Nephron progenitor cell (in vitro differentiated cells): ENCODE measurements around the gene TBL1X.

Experiments
- DNase-seq: peaks from one replicate; pipeline ENCODE4 v3.0.0; 2021
- H3K27ac Mint-ChIP-seq: 2 replicates; pipeline ENCODE4 v1.8.0; 2021; ENCODE audit warnings: mild to moderate bottlenecking, moderate library complexity, mixed read lengths
- H3K27me3 Mint-ChIP-seq: 2 replicates; pipeline ENCODE4 v1.8.0; 2021; ENCODE audit warnings: mild to moderate bottlenecking, low read depth, mixed read lengths; ENCODE audit not compliant: poor library complexity
- H3K36me3 Mint-ChIP-seq: 2 replicates; pipeline ENCODE4 v1.8.0; 2021; ENCODE audit warnings: low read depth, mixed read lengths
- H3K4me1 Mint-ChIP-seq: 2 replicates; pipeline ENCODE4 v1.8.0; 2021; ENCODE audit warnings: mixed read lengths
- H3K4me3 Mint-ChIP-seq: 2 replicates; pipeline ENCODE4 v1.8.0; 2021; ENCODE audit warnings: mild to moderate bottlenecking, moderate library complexity, mixed read lengths
- H3K9me3 Mint-ChIP-seq: 2 replicates; pipeline ENCODE4 v1.8.0; 2021; ENCODE audit warnings: mild to moderate bottlenecking, moderate library complexity, mixed read lengths
- CTCF ChIP-seq: fragments of 200-600 bp; sonication (generic); IDR thresholded peaks from 2 replicates; pipeline ENCODE4 v1.5.0; 2021; ENCODE audit warnings: antibody characterized with exemption

Gene TBL1X

GRCh38 chrX:9650091-9650490 lies 185.2 kb downstream of the TBL1X start:
- DNase-seq: no peak
- H3K27ac Mint-ChIP-seq: no peak overlapping the region
- H3K4me1 Mint-ChIP-seq: peaks cover 41% of the 10 kb centered on the region
- H3K36me3 Mint-ChIP-seq: peaks cover 35% of the 10 kb centered on the region
- H3K9me3 Mint-ChIP-seq: peaks cover 51% of the 10 kb centered on the region
- no peak overlapping the region for H3K4me3 Mint-ChIP-seq
- no peak for TF ChIP-seq CTCF
- peaks cover 8% of the 10 kb centered on the region for H3K27me3 Mint-ChIP-seq

GRCh38 chrX:9651737-9652136 lies 186.9 kb downstream of the TBL1X start:
- H3K4me3 Mint-ChIP-seq: no peak overlapping the region
- H3K27me3 Mint-ChIP-seq: peaks cover 8% of the 10 kb centered on the region
- DNase-seq: no peak
- TF ChIP-seq CTCF: no peak
- peaks cover 39% of the 10 kb centered on the region for H3K4me1 Mint-ChIP-seq
- peaks cover 49% of the 10 kb centered on the region for H3K36me3 Mint-ChIP-seq
- no peak overlapping the region for H3K27ac Mint-ChIP-seq
- peaks cover 62% of the 10 kb centered on the region for H3K9me3 Mint-ChIP-seq

GRCh38 chrX:9654929-9655328 lies 190.1 kb downstream of the TBL1X start:
- Mint-ChIP-seq H3K27ac (peak overlapping the region; percentile 39), H3K4me1 (peaks cover 40% of the 10 kb centered on the region), H3K9me3 (peaks cover 60% of the 10 kb centered on the region), H3K27me3 (peaks cover 8% of the 10 kb centered on the region), H3K4me3 (no peak overlapping the region), H3K36me3 (peaks cover 76% of the 10 kb centered on the region)
- TF ChIP-seq CTCF: no peak
- DNase-seq: no peak

GRCh38 chrX:9656277-9656676 lies 191.4 kb downstream of the TBL1X start:
- TF ChIP-seq CTCF: no peak
- H3K27ac Mint-ChIP-seq: no peak overlapping the region
- H3K27me3 Mint-ChIP-seq: peaks cover 8% of the 10 kb centered on the region
- H3K36me3 Mint-ChIP-seq: peaks cover 84% of the 10 kb centered on the region
- no peak overlapping the region for H3K4me3 Mint-ChIP-seq
- DNase-seq: peak; percentile 8
- H3K4me1 Mint-ChIP-seq: peaks cover 41% of the 10 kb centered on the region
- H3K9me3 Mint-ChIP-seq: peaks cover 54% of the 10 kb centered on the region

GRCh38 chrX:9656871-9657270 lies 192.0 kb downstream of the TBL1X start:
- no peak overlapping the region for H3K4me3 Mint-ChIP-seq
- no peak for TF ChIP-seq CTCF
- peaks cover 50% of the 10 kb centered on the region for H3K9me3 Mint-ChIP-seq
- no peak overlapping the region for H3K27ac Mint-ChIP-seq
- peaks cover 8% of the 10 kb centered on the region for H3K27me3 Mint-ChIP-seq
- peaks cover 41% of the 10 kb centered on the region for H3K4me1 Mint-ChIP-seq
- DNase-seq: no peak
- H3K36me3 Mint-ChIP-seq: peaks cover 83% of the 10 kb centered on the region

- Mint-ChIP-seq H3K27me3 (peaks cover 4% of the 10 kb centered on the region), H3K27ac (peak overlapping the region; percentile 60), H3K36me3 (peaks cover 84% of the 10 kb centered on the region), H3K4me3 (no peak overlapping the region), H3K9me3 (peaks cover 57% of the 10 kb centered on the region), H3K4me1 (peaks cover 41% of the 10 kb centered on the region)
- no peak for DNase-seq
- no peak for TF ChIP-seq CTCF
Observed at GRCh38 chrX:9657590-9658256, 192.9 kb downstream of the TBL1X start.
